Coronary artery (tissue), 2 donors: ENCODE data around the gene TIGAR.

Experiments used
- DNase-seq: peaks from one replicate; pipeline ENCODE4 v3.0.0-alpha.2; 2017; ENCODE audit warnings: low spot score
- H3K27ac ChIP-seq, 2 donors: fragments of 200-600 bp; sonication (generic); one replicate each; pipeline ENCODE4 v1.5.1; 2016 to 2019
- H3K4me3 ChIP-seq: fragments of 200-600 bp; sonication (generic); 2 replicates; pipeline ENCODE4 v1.5.1; 2016; ENCODE audit warnings: mild to moderate bottlenecking, moderate library complexity
- CTCF ChIP-seq: fragments of 200-600 bp; sonication (generic); IDR thresholded peaks from one replicate; pipeline ENCODE4 v1.5.1; 2019; ENCODE audit warnings: antibody characterized with exemption

TIGAR gene

DNA sequence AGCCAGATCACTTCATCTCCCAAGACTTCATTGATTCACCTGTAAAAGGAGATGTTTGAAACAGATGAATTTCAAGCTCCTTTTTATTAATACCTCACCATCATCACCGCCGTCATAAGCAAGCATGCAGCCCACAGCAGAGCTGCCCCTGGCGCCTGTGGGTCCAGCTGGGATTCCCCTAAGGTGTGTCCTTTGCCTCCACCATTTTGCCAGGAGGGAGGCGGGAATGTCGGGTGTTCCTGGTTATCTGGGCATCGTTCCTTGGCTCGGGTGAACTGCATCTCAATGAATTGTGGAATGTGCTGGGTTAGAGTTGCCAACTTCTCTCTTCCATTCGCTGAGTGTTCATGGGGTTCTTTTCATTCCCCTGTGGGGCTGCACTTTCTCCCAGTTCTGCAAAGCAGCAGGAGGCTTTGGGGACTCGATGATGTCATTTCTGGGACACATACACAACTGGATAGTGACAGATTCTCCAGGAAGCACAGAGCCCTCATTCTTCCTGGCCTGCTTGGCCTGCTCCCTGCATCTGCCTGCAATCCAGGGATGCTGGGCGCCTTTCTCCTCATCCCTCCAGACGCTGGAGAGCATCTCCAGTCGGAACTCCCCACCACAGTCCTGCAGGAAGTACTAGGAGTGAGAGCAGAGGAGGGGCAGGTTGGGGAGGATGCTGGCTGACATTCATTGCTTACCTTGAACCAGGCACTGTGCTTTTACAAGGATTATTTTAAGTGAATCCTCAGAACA, 37.3 kb upstream of the TIGAR start:
- no peak overlapping the region for H3K4me3 ChIP-seq
- H3K27ac ChIP-seq, result no peak overlapping the region
- TF ChIP-seq CTCF, result no peak
- peak; percentile 50 for DNase-seq

DNA sequence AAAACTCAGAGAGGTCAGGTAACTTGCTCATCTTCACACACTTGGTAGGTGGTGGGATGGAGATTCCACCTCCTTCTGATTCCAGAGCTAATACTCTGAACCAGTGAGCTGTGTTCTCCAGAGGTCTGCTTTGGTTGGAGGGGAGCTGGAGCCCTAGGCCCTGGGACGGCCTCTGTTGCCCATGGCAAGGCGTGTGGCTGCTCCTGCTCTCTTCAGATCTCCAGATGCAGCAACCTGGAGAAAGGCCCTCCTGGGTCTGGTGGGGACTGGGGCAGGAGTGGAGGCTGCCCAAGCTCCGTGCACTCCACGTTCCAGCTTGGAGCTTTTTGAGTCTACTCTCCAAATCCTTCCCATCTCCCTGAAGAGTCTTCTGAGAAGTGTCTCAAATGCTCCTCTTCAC, 36.7 kb upstream of the TIGAR start:
- Histone ChIP-seq H3K4me3 (no peak overlapping the region), H3K27ac (no peak overlapping the region)
- DNase-seq, result no peak
- no peak for TF ChIP-seq CTCF

- no peak overlapping the region for H3K4me3 ChIP-seq
- TF ChIP-seq CTCF, result no peak
- DNase-seq, result no peak
Observed at GRCh38 chr12:4285070-4285469, 35.9 kb upstream of the TIGAR start.

DNA sequence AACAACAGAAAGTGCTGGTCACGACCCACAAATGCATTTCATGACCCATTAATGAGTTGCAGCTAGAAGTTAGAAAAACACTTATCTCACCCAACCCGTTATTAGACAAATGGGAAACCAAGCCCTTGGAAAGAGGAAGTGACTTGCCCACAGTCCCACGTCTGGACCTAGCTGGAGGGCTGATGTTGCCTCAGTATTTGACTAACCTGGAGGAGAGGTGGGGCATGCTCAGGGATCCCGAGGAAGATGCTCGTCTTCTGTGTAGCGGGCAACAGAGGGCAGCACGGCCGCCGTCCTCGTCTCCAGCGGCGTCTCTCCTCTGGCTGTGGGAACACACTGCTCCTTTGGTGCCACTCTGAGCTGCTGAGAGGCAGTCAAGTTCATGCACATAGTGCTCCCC, 34.8 kb upstream of the TIGAR start:
- H3K4me3 ChIP-seq, result no peak overlapping the region
- TF ChIP-seq CTCF, result no peak
- no peak overlapping the region for H3K27ac ChIP-seq
- DNase-seq, result no peak

More at GRCh38 chr12:4285070-4285469, 35.9 kb upstream of the TIGAR start:
- H3K27ac ChIP-seq, result no peak overlapping the region

GRCh38 chr12:4286771-4287317, 34.2 kb upstream of the TIGAR start:
- no peak overlapping the region for H3K4me3 ChIP-seq
- DNase-seq, result no peak
- no peak for TF ChIP-seq CTCF
- H3K27ac ChIP-seq, result no peak overlapping the region

DNA sequence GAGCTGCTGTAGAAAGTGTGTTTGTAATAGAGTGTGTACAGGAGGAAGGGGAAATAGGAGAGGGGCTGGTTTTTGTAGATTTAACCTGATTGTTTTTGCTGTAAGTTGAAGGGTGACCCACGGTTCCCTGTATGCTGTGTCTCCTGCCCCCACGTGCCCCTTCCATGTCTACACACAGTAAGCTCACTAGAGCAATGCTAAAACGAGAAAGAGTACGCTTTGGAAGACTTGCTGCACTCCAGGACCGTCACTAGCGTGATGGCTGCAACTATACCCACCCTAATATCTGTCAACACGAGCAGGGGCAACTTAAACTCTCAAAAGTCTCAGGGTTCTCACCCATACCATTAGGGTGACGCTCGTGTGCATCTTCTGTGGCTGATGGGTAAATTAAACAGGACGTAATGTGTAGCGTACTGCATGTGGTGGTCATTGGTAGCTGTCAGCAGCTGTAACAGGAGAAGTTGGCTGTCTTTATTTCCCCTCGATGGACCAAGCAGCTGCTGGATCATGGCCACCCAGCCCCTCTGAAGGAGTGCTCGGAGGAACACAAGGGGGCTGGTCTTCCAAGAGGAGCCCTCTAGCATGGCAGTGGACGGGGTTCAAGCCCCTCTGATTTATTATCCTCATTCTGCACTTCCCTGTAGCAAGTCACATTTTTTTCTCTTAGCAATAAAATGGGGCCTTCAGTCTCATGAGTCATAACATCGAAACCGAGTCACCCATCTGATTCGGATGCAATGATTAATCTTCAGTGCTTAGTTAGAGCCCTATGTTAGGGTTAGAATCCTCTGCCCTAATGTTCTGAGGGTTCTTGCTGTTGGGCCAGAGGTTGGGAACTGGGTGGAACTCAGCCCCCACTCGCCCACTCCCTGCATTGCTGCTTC, 33.4 kb upstream of the TIGAR start:
- no peak for DNase-seq
- Histone ChIP-seq H3K4me3 (peak overlapping the region; percentile 9), H3K27ac (peak overlapping the region in 1 of 2 donors; percentile 13)
- TF ChIP-seq CTCF, result no peak
